Fibroblast of pulmonary artery (primary cell): ENCODE results near the gene C1QTNF5.
A peak's percentile ranks its signal among the peaks of the same experiment; 100 is the strongest.
"Not testable (repeated sequence)": the region's sequence is repeated elsewhere in the genome, so short reads cannot be mapped to it uniquely, and the experiment has no call there.

Source experiments
- DNase-seq: peaks from one replicate; pipeline ENCODE4 v3.0.0-alpha.2; 2010; ENCODE audit warnings: low read depth
- H3K4me3 ChIP-seq: replicated peaks from 2 replicates; pipeline ENCODE4 v1.5.1; 2011; ENCODE audit warnings: low read depth, mild to moderate bottlenecking, control low read depth, low read length, moderate library complexity
- TF ChIP-seq, protein P1 (sequence below): IDR thresholded peaks from 2 replicates; pipeline ENCODE4 v1.5.1; 2011; ENCODE audit warnings: mild to moderate bottlenecking, control low read depth, low read length, inconsistent platforms; ENCODE audit errors: missing control alignments

C1QTNF5 gene, protein sequence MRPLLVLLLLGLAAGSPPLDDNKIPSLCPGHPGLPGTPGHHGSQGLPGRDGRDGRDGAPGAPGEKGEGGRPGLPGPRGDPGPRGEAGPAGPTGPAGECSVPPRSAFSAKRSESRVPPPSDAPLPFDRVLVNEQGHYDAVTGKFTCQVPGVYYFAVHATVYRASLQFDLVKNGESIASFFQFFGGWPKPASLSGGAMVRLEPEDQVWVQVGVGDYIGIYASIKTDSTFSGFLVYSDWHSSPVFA

DNA sequence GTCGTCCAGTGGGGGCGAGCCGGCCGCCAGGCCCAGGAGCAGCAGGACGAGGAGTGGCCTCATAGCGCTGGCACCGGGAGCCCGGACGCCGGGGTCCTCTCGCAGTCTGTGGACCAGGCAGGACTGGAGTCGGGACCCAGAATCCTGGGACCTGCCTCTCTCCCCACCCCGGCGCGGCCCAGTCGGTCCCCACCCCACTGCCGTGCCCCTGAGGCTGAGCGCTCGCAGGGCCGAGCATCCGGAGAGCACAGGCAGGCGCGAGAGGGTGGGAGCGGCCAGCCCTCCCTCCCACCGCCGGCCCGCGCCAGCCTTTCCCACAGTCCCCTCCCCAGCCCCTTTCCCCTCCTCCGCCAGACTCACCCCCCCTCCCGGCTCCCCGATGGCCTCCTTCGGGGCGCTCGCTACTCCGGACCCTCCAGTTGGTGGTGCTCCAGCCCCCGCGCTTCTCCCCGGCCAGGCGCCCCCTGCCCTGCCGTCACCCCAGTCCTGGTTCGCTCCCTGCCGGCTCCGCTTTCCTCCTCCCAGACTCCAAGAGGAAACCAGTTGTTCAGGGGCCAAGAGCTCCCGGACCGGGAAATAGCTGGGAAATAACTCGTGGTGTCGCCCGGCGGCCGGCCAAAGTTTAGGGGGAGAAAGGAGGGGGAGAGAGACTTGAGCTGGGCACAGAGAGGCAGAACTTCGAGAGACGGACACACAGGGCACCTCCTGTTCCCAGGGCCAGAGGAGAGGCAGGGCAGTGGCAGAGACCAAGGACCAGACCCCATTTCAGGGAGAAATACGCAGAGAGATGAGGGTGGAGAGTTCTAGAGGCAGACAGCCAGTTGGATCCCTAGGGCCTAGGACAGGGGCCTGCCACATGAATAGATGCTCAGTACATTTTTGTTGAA, at the start of gene C1QTNF5:
Gene C1QTNF5, minus strand, starts transcription at position 549 of the 887 bp plus-strand sequence. Its CDS starts 486 bp downstream, at position 63.
- TF ChIP-seq, protein P1, sequence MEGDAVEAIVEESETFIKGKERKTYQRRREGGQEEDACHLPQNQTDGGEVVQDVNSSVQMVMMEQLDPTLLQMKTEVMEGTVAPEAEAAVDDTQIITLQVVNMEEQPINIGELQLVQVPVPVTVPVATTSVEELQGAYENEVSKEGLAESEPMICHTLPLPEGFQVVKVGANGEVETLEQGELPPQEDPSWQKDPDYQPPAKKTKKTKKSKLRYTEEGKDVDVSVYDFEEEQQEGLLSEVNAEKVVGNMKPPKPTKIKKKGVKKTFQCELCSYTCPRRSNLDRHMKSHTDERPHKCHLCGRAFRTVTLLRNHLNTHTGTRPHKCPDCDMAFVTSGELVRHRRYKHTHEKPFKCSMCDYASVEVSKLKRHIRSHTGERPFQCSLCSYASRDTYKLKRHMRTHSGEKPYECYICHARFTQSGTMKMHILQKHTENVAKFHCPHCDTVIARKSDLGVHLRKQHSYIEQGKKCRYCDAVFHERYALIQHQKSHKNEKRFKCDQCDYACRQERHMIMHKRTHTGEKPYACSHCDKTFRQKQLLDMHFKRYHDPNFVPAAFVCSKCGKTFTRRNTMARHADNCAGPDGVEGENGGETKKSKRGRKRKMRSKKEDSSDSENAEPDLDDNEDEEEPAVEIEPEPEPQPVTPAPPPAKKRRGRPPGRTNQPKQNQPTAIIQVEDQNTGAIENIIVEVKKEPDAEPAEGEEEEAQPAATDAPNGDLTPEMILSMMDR, result no peak
- peak; percentile 89 for DNase-seq
- H3K4me3 ChIP-seq, result peak within 1 kb of the TSS; percentile 67

DNA sequence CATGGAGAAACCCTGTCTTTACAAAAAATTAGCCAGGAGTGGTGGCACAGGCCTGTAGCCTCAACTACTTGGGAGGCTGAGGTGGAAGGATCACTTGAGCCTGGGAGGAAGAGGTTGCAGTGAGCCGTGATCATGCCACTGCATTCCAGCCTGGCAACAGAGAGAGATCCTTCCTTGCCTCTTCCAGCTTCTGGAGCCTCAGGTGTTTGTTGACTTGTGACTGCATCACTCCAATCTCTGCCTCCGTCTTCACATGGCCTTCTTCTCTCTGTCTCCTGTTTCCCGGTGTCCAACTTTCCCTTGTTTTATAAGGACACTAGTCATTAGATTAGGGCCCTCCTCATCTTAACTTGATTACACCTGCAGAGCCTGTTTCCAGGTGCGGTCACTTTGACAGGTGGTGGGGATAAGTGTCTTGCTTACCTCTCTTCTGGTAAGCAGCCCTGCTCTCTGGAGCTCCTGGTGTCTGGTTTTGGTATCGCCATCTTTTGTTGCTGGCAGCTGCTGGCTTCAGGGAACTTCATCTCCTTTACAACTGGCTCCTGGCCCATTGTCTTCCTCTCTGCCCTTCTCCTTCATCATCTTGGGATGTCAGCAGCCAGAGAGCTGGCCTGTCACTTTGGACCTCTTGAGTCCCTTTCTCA, 49.0 kb upstream of the C1QTNF5 start:
- no peak for DNase-seq
- no peak overlapping the region for H3K4me3 ChIP-seq
- TF ChIP-seq, protein P1, result peak; percentile 44

DNA sequence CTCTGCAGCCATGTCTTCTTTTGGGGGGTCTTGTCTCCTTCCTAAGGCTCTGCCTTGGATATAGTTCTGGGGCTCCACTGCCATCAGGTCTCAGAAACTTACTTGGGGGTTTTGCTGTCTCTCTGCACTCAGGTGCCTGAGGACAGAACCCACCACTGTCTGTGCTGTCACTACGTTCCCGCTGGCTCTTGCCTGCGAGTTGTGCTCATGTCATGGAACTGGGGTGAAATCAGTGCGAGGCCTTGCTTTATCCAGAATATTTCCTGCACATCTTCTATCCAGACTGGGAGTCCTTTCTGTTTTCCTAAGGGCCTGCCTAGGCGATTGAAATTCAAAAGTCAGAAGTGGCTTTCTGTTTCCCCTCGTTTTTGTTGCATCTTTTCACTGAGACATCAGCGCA, 47.4 kb upstream of the C1QTNF5 start:
- no peak for DNase-seq
- TF ChIP-seq, protein P1, result no peak
- no peak overlapping the region for H3K4me3 ChIP-seq

DNA sequence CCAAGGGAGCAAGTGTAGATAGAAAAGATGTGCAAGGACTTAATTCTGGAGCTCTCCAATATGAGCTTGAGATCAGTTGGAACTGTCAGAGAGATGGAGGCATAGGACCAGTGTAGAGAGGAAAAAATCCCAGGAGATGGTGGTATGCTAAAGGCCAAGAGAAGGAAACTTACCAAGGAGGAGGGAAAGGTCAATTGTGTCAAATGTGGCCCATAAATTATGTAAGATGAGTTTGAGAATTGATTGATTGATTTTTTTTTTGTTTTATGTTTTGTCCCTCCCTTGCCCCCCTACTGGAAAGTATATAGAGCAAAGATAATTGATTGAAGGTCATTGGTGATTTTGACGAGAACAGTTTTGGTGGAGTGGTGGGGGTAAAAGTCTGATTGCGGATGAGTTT, 43.6 kb upstream of the C1QTNF5 start:
- no peak for DNase-seq
- no peak overlapping the region for H3K4me3 ChIP-seq
- TF ChIP-seq, protein P1, result no peak

DNA sequence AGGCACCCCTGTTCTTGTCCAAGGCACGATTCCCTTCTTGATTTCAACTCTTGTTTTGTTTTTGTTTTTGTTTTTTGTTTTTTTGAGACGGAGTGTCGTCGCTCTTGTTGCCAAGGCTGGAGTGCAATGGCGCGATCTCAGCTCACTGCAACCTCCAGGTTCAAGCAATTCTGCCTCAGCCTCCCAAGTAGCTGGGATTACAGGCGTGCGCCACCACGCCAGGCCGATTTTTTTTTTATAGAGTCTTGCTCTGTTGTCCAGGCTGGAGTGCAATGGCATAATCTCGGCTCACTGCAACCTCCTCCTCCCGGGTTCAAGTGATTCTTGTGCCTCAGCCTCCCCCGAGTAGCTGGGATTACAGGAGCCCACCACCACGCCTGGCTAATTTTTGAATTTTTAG, 41.8 kb upstream of the C1QTNF5 start:
- not testable (repeated sequence) for H3K4me3 ChIP-seq, DNase-seq

DNA sequence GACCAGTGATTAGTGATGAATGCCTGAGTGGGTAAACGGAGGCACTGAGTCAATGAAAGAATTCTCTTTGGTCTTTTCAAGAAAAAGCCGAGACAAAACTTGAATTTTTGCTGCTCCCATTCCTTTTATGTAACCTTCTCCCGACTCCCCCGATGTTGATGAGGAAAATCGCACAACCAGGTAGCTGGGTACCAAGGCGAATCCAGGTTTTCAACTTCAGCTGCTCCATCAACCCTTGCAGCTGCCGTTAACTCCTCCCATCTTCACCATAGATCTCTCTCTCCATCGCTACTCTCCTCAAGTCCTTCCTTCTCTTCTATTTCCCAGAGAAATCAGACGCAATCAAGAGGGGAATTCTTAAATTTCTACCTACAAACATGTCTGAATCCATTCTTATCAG, 41.4 kb upstream of the C1QTNF5 start:
- DNase-seq, result no peak
- peak overlapping the region; percentile 58 for H3K4me3 ChIP-seq
- TF ChIP-seq, protein P1, result no peak
